Stimulated activated CD8-positive, alpha-beta memory T cell treated with anti-CD3 and anti-CD28 coated beads, Interleukin-12 subunit alpha, Interleukin-12 subunit beta, amount 100 ng/mL, for 24 hours (primary cell): ENCODE results near the gene METTL13.

Source experiments
- DNase-seq: peaks from one replicate; pipeline ENCODE4 v3.0.0-alpha.2; 2020; ENCODE audit errors: extremely low read depth

The METTL13 gene, protein sequence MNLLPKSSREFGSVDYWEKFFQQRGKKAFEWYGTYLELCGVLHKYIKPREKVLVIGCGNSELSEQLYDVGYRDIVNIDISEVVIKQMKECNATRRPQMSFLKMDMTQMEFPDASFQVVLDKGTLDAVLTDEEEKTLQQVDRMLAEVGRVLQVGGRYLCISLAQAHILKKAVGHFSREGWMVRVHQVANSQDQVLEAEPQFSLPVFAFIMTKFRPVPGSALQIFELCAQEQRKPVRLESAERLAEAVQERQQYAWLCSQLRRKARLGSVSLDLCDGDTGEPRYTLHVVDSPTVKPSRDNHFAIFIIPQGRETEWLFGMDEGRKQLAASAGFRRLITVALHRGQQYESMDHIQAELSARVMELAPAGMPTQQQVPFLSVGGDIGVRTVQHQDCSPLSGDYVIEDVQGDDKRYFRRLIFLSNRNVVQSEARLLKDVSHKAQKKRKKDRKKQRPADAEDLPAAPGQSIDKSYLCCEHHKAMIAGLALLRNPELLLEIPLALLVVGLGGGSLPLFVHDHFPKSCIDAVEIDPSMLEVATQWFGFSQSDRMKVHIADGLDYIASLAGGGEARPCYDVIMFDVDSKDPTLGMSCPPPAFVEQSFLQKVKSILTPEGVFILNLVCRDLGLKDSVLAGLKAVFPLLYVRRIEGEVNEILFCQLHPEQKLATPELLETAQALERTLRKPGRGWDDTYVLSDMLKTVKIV

DNA sequence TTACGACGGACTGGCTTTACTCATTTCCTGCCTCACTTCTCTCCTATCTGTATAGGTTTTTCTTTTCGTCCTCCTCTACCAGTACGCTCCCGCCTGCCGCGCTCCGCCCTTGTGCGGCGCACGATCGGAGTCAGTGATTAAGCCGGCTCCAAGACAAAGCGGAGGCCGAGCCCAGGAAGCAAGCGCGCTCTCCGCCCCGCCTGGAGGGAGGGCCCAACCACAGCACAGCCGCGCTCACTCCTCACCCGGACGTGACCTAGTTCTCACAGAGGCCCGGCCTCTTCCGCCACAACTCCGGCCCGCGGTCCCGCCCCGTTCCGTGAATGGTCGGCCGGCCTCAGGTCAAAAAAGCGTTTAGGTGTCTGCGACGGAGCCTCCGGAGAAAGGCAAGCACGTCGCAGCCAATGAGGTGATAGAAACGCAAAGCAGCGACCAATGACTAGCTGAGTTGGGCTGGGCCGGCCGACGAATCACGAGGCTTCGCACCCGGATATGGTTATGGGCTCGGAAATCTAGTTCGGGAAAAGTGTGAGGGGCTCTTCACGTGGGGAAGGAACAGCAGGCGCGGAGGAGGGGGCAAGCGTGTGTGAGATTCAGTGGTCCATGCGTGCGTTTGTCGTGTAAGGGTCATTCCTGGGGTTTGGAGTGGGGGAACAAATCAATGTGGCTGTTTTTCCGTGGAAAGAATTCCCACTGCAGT lies at the start of gene METTL13:
TSS of gene METTL13 (plus strand) at position 485 of the 700 bp plus-strand sequence. CDS start 308 bp downstream, outside the sequence.
- peak; percentile 97 for DNase-seq

DNA sequence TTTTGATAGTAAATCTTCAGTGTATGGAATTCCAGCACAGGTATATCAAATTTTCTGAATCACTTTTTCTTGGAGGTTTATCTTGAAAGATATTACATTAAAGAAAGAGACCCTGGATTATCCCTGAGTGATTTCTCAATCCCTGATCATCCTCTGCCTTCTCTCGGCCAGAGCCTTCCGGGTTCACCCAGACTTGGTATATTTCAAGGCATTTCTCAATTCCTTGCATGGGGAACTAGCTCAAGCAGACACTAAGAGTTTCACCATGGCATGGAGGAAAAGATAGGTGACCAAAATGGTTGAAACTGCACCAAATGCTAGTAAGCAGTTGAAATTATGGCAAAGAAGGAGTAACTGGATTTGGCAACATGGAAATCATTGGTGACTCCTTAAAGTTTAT lies 45.3 kb upstream of the METTL13 start:
- DNase-seq: no peak

DNA sequence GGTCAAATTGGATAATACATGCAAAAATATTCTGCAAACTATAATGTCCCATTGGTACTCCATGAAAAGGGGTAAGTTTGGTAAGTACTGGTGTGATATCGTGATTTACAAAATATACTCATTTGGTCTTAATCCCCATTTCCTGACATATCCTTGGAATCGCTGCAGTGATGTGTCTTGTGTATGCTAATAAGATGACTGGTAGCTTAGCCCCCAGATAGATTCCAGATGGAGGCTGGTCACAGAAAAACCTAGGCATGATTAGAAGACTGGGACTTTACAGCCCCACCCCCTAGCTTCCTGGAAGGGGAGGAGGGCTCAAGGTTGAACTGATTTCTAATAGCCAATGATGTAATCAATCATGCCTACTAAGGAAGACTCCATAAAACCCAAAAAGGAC lies 42.5 kb upstream of the METTL13 start:
- no peak for DNase-seq

DNA sequence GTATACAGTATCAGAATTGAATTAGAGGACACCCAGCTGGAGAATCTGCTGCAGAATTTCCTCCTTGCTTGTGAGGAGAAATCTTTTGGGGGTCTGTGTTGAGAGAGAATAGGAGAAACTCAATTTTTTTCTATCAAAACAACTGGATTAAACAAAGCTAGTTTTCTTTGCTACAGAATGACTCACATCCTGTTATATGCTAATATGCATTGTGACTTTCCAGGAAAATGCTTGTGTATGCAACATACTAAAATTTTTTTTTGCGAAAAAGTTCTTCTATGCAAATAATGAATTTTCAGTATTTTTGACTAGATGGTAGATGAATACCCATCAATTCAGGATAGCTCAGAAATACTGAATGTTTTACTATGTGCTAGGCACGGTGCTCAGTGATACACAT lies 41.8 kb upstream of the METTL13 start:
- no peak for DNase-seq

DNA sequence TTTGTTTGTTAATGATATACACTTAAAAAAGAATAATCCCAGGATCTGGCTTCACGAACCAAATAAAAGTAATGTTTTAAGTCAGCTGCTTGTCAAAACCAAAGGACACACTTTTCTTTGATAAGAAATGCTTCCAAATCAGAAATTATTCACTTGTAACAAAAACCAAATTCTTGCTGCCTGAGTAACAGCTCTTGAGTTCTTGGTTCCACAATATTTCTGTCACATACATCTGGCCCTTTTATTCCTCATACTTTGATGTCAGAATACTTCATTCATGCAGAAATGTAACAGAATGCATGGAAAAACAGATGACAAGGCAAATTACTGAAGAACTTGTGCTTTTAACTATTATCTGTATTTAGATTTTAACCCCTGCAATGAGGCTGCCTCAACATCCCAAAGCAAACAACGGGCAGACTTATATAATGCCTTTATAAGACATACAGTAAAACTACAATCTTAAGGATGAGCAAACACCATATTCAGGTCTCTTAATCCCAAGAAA lies 41.0 kb upstream of the METTL13 start:
- DNase-seq: no peak

DNA sequence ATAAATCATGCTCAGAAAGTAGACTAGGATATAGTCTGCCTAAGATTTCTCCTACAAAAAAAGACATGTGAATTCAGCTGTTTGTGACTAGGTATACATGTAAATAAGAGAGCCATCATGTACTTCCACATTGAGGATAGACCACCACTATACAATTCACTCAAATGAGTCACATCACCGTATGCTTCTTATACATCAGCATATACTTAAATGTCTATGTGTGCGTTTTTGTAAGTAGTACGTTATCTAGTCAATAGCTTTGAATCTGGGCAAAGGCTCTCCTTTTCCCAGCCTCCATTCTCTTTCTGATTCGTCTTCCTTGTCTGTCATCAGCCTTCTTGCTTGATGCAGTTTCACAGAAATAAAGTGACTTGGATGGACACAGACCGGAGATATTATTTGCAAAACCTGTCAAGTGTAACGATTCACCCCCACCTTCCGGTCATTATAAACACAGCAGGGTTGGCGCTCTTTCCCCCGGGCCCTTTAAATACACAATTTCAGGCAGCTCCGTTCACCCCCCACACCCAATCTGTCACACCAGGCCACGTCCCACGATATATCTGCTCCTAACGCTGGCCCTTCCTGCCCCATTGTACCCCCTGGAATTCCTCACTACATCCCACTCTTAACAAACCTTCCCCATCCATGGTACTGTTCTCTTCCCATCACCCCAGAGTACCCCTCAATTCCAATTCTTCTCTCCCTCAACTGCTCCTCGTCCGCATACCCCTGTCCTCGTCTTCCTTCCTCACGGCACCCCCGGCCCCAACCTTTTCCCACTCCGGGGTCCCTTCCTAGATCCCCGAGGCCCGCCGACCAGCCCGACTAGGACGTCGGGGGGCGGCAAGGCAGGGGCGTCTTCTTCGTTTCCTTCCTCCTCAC lies 40.2 kb upstream of the METTL13 start:
- no peak for DNase-seq

DNA sequence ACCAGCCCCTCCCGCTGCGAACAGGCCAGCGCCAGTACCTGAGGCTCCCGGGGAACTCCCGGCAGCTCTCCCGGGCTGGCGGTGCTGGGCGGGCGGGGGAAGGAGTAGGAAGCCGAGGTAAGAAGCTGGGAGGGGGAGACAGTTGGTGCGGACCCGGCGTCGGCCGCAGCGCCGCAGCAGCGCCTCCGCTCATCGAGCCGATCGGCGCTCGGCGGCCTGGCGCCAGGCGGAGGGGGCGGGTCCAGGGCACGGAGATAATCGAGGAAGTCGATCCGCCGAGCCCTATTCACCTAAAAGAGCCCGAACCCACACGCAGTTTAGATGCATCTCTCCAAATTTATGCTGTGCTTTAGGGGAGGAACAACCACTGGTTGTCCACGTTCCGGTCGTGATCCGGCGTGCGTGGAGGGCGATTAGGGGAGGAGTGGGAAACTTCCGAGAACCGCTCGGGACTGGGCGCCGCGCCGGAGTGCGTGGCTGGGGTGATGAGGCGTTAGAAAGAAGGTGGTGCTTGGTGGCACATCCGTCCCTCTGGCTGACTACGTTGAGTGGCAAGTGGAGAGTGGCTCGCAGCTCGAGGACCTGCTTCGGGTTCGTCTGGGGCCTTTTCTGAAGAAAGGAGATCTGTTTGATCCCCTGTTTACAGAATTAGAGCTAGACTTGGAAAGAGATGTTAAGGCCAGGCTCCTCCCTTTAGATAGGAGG lies 39.4 kb upstream of the METTL13 start, which contains the start of gene VAMP4:
TSS of gene VAMP4 (minus strand) at position 194 of the 705 bp plus-strand sequence. CDS start 3,651 bp downstream, outside the sequence.
- peak; percentile 77 for DNase-seq

DNA sequence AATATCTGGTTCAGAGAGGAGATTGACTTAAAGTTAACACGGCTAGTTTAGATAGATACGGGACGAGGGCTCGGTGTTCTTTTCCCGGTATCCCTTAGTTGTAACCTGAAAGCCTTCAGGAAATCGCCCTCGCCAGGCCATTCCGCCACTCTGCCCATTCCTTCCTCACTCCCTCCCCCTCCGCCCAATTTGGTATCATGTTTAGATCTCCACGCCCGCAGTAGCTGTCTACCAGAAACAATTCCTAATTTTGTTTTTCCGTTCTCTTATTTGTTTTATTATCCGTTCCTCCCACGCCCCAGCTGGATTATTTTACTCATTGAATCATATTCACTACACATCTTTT lies 38.9 kb upstream of the METTL13 start:
- DNase-seq: no peak

DNA sequence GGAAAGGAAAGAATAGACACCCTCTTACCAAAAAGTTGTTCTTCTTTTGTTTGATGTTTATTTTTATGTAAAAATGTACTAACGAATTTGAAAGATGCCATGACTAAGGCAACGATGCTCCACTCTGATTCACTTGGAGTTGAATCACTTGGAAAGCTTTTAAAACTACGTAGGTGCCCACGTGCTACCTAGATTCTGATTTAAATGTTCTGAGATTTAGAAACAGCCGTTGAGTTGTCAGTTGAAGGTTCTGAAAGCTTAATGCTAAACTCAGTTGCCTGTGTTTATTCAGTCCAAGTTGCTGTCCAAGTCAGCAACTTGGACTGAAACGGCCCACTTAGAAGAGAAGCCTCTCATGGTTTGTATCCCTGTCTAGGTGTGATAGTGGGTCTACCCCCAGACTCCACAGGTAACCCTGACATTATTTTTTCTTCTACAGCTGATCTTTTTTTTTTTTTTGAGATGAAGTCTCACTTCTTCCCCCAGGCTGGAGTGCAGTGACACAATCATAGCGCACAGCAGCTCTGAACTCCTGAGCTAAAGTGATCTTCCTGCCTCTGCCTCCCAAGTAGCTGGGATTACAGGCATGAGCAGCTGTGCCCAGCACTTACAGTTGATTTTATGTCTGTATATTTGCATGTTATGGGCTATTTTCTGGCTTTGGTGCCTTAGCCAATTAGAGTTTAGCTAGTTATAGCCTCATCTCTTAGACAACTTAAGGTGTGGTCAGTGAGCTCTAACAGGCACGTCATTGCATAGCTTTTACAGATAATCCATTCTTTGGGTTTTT lies 38.2 kb upstream of the METTL13 start:
- no peak for DNase-seq

DNA sequence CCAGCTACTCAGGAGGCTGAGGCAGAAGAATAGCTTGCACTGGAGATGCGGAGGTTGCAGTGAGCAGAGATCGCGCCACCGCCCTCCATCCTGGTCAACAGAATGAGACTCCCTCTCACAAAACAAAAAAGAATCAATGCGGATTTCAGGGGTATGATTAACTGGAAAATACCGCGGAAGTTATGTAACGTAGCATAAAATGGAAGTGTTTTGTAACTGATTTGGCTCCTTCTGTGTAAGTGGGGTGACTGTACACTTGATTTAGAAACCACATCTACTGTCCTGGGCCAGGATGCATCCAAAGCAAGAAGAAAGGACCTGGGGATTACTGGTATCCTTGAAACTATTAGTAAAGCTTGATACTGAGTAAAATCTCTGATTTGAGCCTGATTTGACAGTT lies 36.5 kb upstream of the METTL13 start:
- no peak for DNase-seq

DNA sequence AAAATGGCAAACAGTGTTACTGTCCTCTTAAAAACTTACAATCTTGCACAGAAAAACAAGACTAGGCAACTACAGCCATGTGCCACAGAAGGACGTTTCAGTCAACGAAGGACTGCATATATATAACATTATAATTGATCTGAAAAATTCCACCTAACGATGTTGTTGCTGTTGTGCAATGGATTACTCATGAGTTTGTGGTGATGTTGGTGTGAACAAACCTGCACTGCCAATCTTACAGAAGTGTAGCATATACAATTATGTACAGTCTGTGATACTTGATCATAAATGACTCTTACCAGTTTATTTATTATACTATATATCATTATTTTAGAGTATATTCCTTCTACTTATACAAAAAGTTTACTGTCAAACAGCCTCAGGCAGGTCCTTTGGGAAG lies 32.8 kb upstream of the METTL13 start:
- no peak for DNase-seq

DNA sequence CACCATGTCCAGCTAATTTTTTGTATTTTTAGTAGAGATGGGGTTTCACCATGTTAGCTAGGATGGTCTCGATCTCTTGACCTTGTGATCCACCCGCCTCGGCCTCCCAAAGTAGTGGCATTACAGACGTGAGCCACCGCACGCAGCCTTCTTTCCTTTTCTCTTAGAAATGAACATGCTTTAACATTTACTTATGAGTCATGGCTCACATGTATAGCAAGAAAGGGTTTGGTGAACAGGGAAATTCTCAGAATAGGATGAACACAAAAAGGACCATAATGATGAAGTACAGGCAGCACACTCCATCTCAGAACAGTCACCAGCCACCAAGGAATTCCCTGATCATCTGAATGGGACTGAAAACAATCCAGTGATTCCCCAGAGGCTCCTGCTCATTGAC lies 30.2 kb upstream of the METTL13 start:
- no peak for DNase-seq

DNA sequence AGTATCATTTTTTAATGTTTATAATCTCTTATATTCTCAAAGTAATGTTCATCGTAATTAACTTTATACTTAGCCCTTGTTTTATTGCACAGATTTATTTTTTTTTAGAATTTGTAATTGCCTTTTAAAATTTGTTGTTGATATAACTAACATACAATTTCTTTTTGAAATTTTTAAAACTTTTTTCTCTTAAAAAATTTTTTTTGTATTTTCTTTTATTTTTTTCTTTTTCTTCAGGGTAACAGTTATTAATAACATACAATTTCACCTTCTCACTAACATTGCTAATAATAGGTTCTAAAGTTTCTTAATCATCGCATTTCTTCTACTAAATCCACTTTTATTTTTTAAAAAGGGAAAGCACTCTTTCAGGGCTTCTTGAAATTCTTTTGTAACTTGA lies 28.3 kb upstream of the METTL13 start:
- no peak for DNase-seq

DNA sequence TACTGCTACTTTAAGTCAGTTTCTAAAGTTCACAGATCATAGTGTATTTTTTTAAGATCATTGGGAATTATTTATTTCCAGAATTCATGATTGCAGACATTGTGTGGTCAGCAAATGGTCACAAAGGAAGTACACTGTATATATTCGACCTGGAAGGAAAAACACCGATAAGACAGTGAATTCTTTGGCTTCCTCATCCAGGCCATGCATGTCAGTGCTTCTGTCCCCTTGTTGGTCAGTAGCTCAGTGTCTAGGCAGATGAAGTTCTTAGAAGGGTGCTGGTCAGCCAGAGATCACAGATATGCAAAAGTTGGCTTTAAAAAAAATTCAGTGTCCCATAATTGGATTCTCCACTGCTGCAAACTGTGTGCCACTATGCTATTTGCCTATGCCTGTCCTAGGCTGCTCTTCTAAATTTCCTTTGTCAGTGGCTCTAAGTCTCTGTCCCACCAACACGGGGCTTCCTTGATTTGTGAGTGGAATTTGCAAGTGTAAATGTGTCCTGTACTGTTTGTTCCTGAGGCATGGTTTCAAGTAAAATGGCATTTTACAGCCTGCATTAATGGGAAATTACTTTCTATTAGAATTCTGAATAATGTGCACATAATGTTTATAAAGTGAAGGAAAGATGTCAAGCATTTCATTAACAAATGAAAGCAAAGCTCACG lies 27.6 kb upstream of the METTL13 start:
- no peak for DNase-seq

DNA sequence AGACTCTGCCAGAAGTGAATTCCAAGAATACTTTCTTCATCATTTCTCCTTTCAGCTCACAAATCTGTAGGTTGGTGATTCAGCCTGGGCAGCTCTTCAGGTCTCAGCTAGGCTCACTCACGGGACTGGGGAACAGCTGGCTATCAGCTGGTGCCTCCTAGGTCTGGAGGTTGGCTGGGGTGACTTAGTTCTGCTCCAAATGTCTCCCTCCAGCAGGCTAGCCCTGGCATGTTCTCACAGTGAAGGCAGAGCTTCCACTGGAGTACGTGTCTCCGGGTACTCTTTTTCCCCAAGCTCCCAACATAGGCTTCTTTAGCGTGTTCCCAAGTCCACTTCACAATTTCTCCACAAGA lies 27.1 kb upstream of the METTL13 start:
- DNase-seq: no peak

DNA sequence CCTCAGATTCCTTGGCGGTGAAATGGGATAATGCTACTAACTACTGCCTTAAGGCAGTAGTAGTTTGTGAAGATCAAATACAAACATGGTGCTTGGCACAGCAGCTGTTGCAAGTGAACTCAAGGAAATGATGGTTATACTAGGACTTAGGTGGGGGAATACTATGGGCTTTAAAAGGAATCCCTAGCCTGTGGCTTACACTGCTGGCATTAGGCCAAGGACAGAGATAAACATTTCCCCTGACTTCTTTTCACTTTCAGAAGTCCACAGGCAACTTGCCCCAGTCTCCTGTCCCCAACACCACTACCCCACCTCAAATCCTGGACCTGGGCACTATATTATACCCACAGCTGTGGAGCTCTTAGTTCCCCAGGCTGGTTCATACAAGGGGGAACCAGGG lies 26.5 kb upstream of the METTL13 start:
- DNase-seq: no peak

DNA sequence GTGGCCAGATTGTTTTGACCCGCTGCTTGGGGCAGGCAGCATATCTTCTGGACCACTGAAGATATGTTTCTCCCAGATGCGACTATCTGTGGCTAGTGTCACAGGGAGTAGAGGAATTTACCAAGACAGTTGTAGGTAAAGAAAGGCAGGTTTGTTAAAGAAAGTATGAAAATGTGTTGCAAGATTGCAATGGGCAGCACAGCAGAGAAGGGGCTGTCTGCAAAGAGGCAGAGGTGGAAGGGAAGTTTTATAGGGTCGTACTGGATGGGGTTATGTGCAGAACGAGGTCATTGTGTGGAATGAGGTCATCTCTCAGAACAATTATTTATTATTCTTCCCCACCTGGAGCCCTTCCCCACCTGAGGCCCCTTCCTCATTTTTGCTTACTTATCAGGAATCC lies 24.6 kb upstream of the METTL13 start:
- no peak for DNase-seq

DNA sequence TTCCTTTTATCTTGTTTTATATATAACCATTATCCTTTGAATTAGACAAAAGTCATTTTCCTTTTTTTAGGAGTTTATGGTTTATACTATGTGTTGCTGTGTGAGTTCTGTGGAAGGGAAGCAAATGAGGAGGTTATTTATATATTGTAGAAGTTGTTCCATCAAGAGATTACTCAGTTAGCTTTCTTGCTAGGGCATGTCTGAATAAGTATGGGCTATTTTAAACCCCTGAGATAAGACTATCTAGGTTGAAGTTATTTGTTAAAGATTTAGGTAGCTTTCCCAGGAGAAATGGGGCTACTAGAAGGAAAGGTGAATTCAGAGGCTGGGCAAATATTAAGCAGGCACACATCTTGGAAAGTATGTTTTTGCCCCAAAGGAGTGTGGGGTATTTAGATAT lies 23.4 kb upstream of the METTL13 start:
- no peak for DNase-seq

DNA sequence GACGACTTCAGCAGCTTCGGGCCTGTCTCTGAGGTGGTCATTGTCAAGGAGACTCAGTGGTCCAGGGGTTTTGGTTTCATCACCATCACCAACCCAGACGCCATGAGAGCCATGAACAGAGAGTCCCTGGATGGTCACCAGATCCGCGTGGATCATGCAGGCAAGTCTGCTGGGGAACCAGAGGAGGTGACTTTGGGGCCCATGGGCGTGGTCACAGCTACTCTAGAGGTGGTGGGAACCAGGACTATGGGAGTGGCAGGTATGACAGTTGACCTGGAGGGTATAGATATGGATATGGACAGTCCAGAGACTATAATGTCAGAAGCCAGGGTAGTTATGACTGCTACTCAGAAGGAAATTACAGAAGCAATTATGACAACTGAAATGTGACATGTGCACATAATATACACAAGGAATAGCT lies 19.3 kb upstream of the METTL13 start:
- DNase-seq: no peak

DNA sequence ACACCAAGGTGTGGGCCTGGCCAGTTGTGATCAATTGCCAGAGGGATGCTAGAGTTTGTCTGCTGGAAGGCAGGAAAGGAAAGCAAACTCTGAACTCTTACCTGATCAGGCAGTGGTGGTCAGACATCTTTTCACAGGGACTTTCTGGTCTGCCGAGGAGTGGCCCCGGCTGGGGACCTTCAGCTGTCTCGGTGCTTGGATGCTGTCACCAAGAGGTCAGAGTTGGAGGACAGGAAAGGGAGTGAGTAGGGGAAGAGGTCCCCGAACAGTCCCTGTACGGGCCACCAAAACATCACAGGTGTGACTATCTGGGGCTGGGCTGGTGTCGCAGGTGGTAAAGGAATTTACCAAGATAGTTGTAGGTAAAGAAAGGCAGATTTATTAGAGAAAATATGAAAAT lies 17.7 kb upstream of the METTL13 start:
- DNase-seq: no peak
